Measurements from ENCODE around the gene UNC5A.

UNC5A gene

DNA sequence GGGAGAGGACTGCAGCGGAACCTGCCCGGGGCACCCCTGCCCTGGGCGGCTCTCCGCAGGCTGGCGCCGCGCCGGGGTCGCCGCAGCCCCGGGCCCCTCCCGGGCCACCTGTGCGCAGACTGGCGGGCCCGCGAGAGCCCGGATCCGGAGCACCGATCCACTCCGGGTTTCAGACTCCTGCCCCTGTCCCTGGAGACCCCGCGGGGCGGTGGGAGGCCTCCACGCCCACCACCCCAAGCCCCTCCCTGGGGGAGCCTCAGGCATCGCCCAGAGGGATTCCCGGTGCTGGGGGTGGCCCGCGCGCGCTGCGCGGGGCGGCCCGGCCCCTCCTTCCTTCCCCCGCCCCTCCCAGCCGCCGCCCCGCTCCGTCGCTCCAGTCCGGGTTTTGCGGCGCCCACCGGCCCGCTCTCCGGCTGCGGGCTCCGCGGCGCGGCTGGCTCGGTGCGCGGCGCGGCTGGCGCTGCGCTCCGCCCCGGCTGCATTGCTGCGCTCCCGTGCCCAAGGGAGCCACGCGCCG is at the start of gene UNC5A:
TSS of gene UNC5A (plus strand) at position 479 of the 517 bp plus-strand sequence. CDS start 192 bp downstream, outside the sequence.
- peak; percentile 83 for DNase-seq (ENCODE audit: low spot score)

GRCh38 chr5:176761755-176762154 is 48.6 kb upstream of the UNC5A start:
- no peak for DNase-seq (ENCODE audit: low spot score)

GRCh38 chr5:176762489-176762888 is 47.9 kb upstream of the UNC5A start:
- peak; percentile 28 for DNase-seq (ENCODE audit: low spot score)

DNA sequence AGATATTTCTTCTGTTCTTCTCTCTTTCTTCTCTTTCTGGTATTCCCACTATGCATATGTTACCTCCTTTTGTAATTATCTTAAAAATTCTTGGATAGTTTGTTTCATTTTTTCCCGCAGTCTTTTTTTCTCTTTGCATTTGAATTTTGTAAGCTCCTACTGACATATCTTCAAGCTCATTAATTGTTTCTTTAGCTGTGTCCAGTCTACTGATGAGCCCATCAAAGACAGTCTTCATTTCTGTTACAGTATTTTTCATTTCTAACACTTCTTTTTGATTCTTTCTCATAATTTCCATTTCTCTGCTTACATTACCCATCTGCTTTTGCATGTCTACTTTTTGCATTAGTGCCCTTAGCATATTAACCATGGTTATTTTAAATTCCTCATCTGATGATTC is 44.7 kb upstream of the UNC5A start:
- DNase-seq (ENCODE audit: low spot score): no peak

DNA sequence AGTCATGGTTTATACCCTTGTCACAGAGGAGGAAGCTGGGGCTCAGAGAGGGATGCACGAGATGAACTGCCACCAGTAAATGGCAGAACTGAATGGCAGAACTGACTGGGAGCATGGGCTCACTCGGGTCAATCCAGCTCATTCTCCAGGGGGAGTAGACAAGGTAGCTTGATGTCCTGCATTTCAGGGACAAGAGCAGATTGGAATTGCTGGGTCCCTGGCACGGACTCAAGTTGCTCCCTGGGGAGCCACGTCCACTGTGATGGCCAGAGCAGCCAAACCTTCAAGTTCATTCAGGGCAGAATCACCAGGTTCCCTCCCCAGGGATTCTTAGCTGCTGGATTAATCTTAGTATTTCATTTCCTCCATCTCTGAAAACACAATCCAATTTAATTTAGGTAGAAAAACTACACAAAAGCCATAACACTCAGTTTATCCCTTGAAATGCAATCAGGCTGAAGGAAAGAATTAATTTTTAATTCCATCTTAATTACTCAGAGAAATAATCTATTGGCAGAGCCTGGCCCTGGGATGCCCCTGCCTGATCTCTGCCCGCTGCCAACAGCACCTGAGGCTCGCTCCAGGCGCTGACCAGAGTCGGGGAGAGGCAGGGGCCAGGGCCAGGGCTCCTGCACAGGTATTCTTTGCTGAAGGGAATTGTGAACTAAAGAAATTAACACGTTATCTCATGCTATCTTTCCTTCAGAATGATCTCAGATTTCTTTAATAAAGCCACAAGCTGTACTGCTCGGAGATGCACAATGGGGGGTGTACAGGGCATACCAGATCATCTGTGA is 42.0 kb upstream of the UNC5A start:
- peak; percentile 28 for DNase-seq (ENCODE audit: low spot score)

- DNase-seq (ENCODE audit: low spot score): peak; percentile 16
Measured at GRCh38 chr5:176769911-176770310, 40.4 kb upstream of the UNC5A start.

DNA sequence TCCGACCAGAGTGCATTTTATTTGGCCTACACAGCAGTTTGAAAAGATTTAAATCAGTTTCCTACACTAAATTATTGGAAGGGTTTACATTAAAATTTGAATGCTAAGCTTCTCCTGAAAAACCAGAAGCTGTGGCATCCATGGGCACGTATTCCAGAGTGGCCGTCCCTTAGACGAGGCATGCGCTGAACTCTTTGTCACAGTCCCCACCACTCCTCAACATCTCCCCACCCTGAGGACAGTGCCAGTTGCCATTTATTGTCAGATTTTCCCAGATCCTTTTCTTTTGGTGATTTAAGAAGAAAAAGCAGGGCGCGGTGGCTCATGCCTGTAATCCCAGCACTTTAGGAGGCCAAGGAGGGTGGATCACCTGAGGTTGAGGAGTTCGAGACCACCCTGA is 39.9 kb upstream of the UNC5A start:
- DNase-seq (ENCODE audit: low spot score): peak; percentile 24

DNA sequence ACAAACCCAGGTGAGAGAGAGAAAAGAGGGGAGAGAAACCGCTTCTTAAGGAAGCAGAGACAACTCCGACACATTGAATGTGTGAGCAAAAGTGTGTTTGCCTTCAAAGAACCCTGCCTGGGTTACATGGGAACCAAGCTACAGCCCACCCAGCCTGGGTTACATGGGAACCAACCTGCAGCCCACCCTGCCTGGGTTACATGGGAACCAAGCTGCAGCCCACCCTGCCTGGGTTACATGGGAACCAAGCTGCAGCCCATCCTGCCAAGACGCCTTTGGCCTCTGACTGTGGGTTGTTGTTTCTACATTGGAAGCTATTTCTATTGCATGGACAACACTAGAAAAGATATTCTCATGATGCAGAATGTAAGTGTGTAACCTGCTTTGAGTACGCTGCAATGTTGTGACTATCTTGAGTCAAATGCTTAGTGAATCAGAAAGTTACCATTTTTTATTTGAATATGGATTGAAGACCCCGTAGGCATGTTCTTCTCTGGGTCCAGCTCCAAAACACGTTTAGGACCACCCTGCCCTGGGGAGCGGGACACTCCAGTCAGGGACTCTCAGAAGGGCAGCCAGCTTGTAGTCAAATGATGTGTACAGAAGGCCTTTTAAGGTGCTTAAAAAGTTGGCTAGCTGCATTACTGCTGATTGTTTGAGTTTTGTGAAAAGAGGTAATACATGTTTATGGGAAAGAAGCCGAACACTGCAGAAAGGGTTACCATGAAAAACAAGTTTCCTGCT is 39.1 kb upstream of the UNC5A start:
- DNase-seq (ENCODE audit: low spot score): peak; percentile 8

GRCh38 chr5:176772271-176773210 is 37.8 kb upstream of the UNC5A start:
- DNase-seq (ENCODE audit: low spot score): peak; percentile 16

GRCh38 chr5:176773408-176774035 is 36.8 kb upstream of the UNC5A start:
- peak; percentile 34 for DNase-seq (ENCODE audit: low spot score)

GRCh38 chr5:176774216-176775171 is 35.9 kb upstream of the UNC5A start:
- peak; percentile 47 for DNase-seq (ENCODE audit: low spot score)

DNA sequence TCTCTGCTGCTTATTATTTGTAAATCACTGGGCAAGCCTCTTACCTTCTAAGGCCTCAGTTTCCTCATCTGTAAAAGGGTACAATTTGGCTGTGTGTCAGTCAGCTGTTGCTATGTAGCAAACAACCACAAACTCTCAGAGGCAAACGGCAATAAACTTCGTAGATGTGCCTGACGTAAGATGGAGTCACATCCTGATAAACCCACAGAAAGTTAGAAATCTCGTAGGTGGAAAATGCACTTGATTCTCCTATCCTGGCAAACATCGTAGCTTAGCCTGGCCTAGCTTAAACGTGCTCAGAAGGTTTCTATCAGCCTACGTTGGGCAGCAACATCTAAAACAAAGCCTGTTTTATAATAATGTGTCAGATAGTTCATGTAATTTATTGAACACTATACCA is 35.0 kb upstream of the UNC5A start:
- DNase-seq (ENCODE audit: low spot score): no peak

DNA sequence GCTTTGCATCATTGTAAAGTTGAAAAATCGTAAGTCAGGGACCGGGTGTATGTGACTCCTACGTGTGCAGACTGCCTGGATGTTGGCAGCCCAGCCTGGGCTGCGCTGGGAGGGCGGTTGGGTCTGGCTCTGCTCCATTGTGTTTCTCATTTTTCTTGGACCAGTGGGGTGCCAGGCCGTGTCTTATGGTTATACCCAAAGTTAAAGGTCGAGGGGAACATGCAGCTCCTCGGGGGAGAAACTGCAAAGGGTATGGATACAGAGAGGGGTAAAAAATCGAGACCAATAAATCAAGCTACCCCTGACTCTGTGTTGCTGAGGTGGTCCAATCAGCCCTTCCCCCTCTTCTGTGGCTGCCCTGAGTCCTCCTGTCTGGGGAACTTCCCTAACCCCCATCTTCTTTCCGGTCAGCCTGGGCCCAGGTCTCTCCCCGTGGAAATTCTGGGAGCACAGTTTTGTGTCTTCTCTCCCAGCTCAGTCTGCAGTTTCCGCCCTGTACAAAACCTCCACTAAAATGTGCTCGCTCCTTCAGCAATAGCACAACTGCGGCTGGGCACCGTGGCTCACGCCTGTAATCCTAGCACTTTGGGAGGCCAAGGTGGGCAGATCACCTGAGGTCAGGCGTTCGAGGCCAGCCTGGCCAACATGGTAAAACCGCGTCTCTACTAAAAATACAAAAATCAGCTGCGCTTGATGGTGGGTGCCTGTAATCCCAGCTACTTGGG is 34.1 kb upstream of the UNC5A start:
- peak; percentile 27 for DNase-seq (ENCODE audit: low spot score)

DNA sequence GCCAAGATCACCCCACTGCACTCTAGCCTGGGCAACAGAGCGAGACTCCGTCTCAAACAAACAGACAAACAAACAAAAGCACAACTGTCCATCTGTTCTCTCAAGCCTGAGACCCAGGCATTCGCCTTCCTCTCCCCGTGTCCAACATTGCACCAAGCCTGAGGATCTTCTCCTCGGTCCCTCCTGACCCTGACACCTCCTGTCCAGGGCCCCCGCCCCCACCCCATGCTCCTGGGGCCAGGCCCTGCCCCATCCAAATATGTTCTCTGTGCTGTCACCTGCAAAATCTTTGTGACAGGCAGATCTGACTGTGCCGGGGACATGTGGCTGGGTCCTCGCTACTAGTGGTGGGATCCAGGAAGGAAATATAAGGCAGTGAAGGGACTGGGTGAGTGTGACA is 33.4 kb upstream of the UNC5A start:
- DNase-seq (ENCODE audit: low spot score): peak; percentile 27

- DNase-seq (ENCODE audit: low spot score): no peak
Measured at GRCh38 chr5:176778921-176779465, 31.4 kb upstream of the UNC5A start.

DNA sequence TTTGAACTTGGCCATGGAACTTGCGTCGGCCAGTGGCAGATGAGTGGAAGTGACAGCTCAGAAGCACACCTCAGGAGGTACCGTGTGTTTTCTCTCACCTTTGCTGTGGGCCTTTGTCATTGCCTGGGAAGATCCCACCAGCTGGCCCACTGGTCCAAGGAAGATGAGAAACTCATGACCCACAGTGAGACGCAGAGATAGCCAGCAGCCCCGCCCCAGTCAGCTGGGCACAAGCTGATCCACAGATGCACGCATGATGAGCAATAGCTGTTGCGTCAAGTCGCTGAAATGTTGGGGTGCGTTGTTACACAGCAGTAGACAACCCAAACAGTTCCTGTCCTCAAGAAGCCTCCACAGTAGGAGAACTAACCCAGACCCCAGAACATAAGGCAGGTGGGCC is 30.8 kb upstream of the UNC5A start:
- DNase-seq (ENCODE audit: low spot score): peak; percentile 22

- DNase-seq (ENCODE audit: low spot score): peak; percentile 41
Measured at GRCh38 chr5:176780176-176781053, 29.9 kb upstream of the UNC5A start.

DNA sequence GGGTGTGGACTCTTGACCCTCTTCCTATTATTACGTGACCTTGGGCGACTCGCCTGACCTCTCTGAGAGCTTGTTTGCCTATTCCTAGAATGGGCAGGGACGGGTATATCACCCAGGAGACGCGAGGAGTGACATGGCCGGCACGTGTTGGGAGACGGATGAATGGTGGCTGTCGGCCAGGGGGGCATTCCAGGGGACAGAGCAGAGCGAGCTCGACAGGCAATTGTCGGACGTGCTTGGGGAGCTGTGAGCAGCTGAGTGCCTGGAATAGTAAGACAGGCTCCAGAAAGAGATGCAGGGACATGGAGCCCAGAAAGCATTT is 29.3 kb upstream of the UNC5A start:
- peak; percentile 48 for DNase-seq (ENCODE audit: low spot score)

All from ecto neural progenitor cell (in vitro differentiated cells).